Erythroblast (primary cell): Measurements from ENCODE around the gene NFIA.

Experiments
- GATA1 ChIP-seq: IDR thresholded peaks from 2 replicates; pipeline ENCODE4 v1.6.1; 2011; ENCODE audit warnings: low read depth, mild to moderate bottlenecking, control low read depth, low read length, moderate library complexity
- POLR2A ChIP-seq: IDR thresholded peaks from 2 replicates; pipeline ENCODE4 v1.6.1; 2011; ENCODE audit warnings: mild to moderate bottlenecking, low read length

GRCh38 chr1:61506944-61507500 is 424.7 kb downstream of the NFIA start:
- TF ChIP-seq POLR2A, result no peak
- TF ChIP-seq GATA1, result no peak
